HG03103 (cell line): ENCODE measurements around the gene KDM4C.
"Not testable (repeated sequence)": the region's sequence is repeated elsewhere in the genome, so short reads cannot be mapped to it uniquely, and the experiment has no call there.

Source experiments
- ATAC-seq: cut with Tn5 transposase; IDR thresholded peaks from one replicate; pipeline ENCODE4 v1.9.1; 2021; ENCODE audit warnings: low read depth; ENCODE audit not compliant: unreplicated experiment

KDM4C gene

DNA sequence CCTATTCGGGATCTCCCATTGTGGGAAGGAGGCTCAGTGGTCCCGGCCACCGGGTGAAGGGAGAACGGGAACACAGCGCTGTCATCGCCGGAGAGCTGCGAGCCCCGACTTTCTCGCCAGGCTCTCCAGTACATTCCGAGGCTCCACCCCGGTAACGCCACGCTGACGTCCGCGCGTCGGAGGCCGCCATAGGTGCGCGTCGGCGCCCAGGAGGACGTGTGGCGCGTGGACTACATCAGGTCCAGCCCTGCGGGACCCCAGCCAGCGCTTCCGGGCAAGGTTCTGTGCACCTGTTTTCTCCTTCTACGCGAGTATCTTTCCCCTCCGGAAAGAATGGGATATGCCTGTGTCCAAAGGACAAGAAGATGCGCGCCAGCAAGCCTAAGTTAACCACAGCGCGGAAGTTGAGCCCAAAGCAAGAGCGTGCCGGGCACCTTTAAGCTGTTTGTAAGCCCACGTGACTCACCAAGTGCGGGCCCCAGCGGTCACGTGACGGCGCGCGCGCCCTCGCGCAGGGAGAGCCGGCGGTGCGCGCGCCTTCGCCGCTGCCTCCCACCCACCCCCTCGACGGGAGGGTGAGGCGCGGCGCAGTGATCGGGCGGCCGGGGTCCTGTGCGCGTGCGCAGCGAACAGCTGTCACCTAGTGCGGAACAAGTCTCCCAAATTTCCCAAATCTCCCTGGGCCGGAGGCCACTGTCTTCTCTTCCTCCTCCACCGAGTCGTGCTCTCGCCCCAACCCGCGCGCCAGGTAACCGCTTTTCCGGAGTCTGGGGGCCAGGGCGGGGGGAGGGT, at the start of gene KDM4C:
TSS of gene KDM4C (plus strand) at position 518 of the 792 bp plus-strand sequence. CDS start 35,016 bp downstream, outside the sequence.
- peak; percentile 69 for ATAC-seq

GRCh38 chr9:6708732-6709131, 49.0 kb upstream of the KDM4C start:
- ATAC-seq: no peak

DNA sequence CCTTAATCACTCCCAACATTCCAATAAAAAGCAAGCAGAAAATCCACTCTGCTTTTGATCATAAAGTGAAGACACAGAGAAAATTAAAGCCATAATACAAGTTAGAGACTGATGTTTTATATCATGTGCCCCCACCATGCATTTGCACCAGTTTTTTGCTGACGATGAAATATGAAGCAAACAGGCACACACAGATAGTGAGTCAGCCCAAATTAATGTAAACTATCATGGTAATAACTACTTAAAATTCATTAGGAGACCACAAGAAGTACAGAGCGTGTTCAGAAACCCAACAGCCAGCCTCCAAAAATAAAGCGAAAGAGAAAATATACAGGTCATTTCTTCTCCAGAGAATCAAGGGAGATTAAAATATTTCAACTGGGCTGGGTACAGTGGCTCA, 46.4 kb upstream of the KDM4C start:
- no peak for ATAC-seq

GRCh38 chr9:6712041-6712440, 45.7 kb upstream of the KDM4C start:
- ATAC-seq: no peak

GRCh38 chr9:6714176-6714575, 43.6 kb upstream of the KDM4C start:
- ATAC-seq: no peak

DNA sequence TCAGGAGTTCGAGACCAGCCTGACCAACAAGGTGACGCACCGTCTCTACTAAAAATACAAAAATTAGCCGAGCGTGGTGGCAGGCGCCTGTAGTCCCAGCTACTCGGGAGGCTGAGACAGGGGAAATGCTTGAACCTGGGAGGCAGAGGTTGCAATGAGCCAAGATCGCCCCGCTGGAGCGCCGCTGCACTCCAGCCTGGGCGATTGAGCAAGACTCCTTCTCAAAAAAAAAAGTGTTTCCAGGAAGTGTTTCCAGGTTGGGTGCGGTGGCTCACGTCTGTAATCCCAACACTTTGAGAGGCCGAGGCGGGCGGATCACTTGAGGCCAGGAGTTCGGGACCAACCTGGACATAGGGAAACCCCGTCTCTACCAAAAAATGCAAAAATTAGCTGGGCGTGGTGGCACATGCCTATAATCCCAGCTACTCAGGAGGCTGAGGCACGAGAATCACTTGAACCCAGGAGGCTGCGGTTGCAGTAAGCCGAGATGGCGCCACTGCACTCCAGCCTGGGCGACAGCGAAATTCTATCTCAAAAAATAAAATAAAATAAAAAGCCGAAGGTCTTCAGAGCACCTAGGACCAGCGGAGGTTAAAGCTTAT, 42.5 kb upstream of the KDM4C start:
- not testable (repeated sequence) for ATAC-seq

DNA sequence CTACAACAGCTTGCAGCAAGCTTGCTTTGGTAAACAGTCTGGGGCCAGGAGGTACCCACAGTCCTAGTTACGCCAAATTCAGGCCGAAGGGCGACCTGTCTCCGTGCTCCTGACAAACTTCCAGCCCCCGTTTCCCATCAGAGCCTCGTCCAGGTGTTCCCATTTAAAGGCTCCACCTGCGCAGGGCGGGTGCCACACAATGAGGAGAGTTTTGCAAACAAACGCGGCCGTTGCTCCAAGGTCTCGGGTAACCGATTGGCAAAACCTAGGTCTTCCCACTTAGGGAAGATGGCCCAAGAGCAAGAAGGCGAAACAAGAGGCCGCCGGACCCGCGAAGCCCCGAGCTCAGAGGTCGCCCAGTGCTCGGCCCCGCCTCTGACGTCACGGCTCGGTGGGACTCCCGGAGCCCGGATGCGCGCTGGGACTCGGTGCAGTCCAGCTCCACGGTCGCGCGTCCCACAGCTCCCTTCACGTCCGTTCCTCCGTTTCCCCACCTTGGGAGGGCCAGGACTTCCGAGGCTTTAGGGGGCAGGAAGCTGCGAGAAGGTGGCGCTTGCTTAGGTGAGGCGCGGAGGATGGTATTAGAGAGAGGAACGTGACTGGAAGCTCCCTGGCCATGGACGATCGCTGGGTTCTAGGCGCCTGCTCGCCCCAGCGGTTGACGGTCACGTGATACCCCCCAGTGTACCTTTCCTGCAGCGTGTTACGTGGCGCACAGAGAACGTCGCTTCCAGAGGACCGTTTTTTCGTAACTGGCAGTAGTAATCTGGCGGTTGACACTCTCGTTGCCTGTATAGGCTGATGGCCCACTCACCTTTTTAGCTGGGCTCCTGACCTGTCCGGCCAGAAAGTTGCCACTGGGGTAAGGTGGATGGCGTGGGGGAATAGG, 41.8 kb upstream of the KDM4C start:
- ATAC-seq: peak; percentile 87

DNA sequence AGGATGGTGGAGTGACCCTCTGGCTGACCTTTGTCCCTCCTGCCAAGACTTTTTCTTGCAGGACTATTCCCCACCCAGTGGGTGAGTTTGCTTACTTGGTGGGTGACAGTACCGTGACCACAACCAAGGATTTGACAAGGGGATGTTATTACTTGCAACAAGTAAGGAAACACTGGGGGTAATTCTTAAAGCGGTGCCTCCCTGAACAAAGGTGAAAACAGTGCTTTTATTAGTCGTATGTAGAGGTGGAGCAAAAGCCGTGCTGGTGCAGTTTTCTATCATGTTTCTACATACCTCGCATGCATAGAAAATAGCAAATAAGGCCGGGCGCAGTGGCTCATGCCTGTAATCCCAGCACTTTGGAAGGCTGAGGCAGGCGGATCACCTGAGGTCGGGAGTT, 41.0 kb upstream of the KDM4C start:
- ATAC-seq: no peak

DNA sequence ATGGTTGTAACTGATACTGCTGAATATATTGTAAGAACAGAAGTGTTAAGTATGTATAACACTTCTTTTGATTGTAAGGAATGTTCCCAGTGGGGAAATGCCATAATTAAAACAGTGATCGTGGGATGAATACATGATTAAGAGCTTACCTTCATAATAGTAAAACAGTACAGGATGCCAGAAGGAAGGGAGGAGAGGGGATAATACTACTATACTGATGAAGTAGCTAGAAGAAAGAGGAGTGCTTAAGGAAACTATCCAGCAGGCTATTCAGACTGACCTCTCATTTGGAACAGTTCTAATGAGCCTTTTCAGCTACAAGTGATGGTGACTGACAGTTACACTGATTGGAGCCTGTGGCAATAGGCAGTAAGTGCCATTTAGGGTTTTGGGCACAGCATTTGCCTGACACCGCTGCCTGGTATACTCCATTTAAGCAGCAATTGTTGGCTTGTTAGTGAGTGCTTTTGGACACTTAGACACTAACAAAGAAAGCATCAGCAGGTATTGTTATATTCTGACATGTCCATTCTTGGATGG, 33.8 kb upstream of the KDM4C start:
- no peak for ATAC-seq

- ATAC-seq: no peak
These were observed 24.5 kb upstream of the KDM4C start for GRCh38 chr9:6733257-6733656.

GRCh38 chr9:6733831-6734230, 23.9 kb upstream of the KDM4C start:
- no peak for ATAC-seq

DNA sequence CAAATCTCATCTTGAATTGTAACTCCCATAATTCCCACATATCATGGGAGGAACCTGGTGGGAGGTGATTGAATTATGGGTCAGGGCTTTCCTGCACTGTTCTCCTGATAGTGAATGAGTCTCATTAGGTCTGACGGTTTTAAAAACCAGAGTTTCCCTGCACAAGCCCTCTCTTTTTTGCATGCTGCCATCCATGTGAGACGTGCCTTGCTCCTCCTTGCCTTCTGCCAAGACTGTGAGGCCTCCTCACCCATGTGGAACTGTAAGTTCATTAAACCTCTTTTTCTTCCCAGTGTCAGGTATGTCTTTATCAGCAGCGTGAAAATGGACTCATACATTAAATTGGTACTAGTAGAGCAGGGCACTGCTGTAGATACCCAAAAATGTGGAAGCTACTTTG, 22.4 kb upstream of the KDM4C start:
- ATAC-seq: no peak

DNA sequence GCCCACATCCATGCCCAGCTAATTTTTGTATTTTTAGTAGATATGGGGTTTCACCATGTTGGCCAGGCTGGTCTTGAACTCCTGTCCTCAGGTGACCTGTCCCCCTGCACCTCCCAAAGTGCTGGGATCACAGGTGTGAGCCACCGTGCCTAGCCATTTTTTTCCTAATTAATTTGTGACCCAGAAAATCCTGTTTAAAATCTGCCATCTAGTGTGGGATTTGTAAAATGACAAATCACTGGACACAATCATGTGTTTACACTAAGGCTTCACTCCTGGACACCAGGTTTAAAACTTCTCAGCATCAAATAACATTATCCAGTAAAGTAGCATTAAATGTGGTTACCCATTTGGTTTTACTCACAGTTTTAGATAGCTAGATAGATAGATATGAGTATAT, 18.6 kb upstream of the KDM4C start:
- ATAC-seq: no peak

DNA sequence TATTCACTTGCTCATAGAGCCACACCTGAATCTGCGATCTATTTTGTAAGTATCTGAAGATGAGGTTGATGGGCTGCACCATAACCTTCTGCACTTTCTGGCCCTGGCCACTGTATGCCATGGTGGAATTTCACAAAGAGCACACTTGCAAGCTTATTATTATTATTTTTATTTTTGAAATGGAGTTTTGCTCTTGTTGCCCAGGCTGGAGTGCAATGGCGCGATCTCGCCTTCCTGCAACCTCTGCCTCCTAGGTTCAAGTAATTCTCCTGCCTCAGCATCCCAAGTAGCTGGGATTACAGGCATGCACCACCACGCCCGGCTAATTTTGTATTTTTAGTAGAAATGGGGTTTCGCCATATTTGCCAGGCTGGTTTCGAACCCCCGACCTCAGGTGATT, 8.9 kb upstream of the KDM4C start:
- ATAC-seq: not testable (repeated sequence)

GRCh38 chr9:6754861-6755260, 2.9 kb upstream of the KDM4C start:
- ATAC-seq: not testable (repeated sequence)

- ATAC-seq: peak; percentile 23
These were observed 679 bp upstream of the KDM4C start for GRCh38 chr9:6757132-6757455.

DNA sequence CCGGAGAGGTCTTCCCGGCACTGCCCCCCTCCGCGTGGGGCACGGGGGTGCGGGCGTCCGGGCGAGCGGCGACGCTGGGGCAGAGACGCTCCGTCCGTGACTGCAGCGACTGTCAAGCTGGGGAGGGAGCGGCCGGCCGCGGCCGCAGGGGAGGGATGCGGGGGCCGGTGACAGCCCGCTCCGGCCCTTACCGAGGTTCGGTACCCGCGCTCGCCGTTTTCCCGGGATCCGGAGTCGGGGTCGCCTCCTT, 400 bp downstream of the KDM4C start:
- ATAC-seq: peak; percentile 7

GRCh38 chr9:6758498-6759184, 868 bp downstream of the KDM4C start:
- ATAC-seq: peak; percentile 17

DNA sequence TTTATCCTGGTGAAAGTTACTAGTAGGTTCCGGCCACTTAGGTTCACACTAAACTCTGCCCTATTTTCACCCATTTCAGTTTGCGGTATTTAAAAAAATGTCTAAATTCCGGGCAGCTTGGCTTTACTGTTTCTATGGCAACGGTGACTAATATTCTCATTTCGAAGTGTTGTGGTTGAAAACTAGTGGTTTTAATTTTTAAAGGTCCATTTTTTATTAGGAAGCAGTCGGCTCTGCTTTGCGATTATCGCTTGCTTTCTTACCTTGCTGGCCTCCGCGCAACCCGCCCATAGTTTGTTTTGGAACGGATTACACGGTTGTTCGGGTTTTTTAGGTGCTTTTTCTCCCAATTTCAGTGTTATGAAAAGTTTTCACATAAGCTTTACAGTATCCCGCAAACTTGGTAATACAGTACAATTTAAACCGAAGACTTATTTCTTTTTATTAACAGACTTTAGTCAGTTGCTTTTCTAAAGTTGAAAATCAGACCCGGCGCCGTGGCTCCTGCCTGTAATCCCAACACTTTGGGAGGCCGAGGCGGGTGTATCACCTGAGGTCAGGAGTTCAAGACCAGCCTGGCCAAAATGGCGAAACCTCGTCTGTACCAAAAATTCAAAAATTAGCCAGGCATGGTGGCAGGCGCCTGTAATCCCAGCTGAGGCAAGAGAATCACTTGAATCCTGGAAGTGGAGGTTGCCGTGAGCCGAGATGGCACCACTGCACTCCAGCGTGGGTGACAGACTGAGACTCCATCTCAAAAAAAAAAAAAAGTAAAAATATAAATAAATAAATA, 1.6 kb downstream of the KDM4C start:
- peak; percentile 20 for ATAC-seq

- ATAC-seq: no peak
These were observed 3.5 kb downstream of the KDM4C start for GRCh38 chr9:6761306-6761705.
